Choroid plexus epithelial cell (primary cell): ENCODE measurements around the gene PDE8A.
"Not testable (repeated sequence)": the region's sequence is repeated elsewhere in the genome, so short reads cannot be mapped to it uniquely, and the experiment has no call there.

Experiments used
- DNase-seq: peaks from one replicate; pipeline ENCODE4 v3.0.0-alpha.2; 2010; ENCODE audit warnings: low read depth
- H3K4me3 ChIP-seq: 2 replicates; pipeline ENCODE4 v1.5.1; 2011; ENCODE audit warnings: low read depth, mild to moderate bottlenecking, control low read depth, low read length, moderate library complexity
- TF ChIP-seq, protein P1 (sequence below): conservative IDR thresholded peaks from 2 replicates; pipeline ENCODE4 v1.5.1; 2011; ENCODE audit warnings: low read depth, mild to moderate bottlenecking, control low read depth, inconsistent platforms, low read length, moderate library complexity

Gene PDE8A

DNA sequence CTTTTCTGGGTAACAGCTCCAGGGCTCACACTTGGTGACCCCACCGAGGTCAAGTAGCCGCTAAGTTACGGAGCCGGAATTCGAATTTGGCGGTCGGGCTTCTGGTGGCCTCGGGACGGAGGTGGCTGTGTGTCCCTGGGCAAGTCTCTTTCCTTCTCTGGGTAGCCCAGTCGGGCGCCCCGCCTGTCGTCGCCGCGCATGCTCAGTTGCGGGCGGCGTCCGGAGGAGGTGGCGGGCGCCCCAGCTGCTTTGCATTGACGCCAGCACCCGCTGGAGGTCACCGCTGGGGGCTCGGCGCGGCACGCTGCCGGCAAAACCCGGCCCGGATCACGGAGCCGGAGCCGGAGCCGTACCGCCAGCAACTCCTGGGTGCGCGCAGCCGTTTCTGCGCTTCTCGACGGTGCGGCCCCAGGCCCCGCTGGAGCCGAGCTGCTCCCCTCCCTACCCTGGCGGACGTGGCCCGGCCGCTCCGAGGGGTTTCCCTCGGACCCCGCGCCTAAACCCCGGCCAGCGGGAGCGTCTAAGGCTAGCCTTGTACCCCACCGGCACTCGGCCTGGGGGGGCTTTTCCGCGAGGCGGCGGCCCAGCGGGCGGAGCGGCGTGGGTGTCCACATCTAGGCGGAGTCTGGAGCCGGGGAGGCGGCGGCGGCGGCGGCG lies 474 bp upstream of the PDE8A start:
- H3K4me3 ChIP-seq = peak overlapping the region; percentile 82
- peak; percentile 99 for DNase-seq
- TF ChIP-seq, protein P1, sequence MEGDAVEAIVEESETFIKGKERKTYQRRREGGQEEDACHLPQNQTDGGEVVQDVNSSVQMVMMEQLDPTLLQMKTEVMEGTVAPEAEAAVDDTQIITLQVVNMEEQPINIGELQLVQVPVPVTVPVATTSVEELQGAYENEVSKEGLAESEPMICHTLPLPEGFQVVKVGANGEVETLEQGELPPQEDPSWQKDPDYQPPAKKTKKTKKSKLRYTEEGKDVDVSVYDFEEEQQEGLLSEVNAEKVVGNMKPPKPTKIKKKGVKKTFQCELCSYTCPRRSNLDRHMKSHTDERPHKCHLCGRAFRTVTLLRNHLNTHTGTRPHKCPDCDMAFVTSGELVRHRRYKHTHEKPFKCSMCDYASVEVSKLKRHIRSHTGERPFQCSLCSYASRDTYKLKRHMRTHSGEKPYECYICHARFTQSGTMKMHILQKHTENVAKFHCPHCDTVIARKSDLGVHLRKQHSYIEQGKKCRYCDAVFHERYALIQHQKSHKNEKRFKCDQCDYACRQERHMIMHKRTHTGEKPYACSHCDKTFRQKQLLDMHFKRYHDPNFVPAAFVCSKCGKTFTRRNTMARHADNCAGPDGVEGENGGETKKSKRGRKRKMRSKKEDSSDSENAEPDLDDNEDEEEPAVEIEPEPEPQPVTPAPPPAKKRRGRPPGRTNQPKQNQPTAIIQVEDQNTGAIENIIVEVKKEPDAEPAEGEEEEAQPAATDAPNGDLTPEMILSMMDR = no peak

DNA sequence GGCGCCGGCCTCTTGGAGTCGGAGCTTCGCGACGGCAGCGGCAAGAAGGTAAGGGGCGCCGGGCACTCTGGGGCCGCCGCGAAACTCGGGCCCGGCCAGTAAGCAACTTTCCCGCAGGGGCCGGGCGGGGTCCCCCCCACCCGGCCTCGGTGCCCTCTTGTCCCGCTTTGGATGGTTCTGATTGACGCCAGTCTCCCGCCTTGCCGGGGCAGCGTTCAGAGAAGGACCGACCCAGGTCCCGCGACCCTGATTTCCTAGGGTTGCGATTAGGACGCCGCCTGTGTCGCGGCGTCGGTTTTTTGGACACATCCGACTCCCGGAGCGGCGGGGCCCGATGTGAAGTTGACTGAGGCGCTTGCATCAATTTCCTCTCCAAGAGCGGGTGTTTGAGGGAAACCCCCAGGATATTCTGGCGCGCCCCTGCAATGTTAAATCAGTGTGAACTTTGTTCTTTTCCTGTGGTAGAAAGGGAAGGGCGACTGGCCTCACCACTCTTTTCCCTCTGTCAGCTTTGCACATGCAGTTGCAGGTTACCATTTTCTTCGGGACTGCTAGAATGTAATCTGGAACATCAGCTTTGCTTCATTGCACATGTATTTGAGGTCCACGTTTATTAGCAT lies 755 bp downstream of the PDE8A start:
- H3K4me3 ChIP-seq = peak overlapping the region; percentile 82
- peak; percentile 47 for DNase-seq
- TF ChIP-seq, protein P1 = no peak

DNA sequence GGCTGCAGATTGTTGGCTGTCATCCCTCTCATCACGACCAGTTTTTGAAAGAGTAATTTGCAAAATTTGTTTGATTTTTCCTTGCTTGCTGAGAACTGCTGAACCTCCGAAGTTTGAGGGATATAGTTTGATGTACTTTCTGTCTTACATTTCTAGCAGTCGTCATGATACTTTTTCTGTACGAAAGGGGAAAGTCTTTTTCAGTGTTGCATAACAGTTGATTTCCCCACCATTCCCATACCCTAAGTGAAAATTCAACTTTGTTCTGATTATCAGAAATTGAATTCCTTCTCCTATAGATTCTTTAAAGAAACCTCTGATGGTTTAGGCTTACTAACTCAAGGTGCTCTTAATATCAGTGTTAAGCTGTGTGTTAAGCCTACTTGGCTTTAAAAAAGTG lies 1.6 kb downstream of the PDE8A start:
- H3K4me3 ChIP-seq = peak overlapping the region; percentile 82
- TF ChIP-seq, protein P1 = no peak
- no peak for DNase-seq

DNA sequence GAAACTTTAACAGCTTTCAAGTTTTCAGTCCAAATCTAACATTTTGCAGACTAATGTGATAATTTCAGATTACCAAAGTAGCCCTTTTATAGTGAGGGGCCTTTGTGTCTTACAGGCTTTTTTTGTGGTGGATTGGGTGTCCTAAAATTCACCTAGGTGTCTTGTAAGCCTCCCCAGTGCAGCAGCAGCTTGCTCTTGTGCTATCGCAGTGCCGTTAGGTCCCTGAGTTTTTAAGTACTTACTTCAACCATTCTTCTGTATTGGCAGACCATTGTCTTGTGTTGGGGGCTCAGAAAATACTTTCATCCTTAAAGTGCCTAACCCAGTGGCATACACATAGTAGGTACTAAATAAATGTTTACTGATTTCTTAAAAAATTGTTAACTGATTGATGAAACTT lies 2.1 kb downstream of the PDE8A start:
- TF ChIP-seq, protein P1 = no peak
- peak; percentile 43 for DNase-seq
- H3K4me3 ChIP-seq = peak overlapping the region; percentile 82

DNA sequence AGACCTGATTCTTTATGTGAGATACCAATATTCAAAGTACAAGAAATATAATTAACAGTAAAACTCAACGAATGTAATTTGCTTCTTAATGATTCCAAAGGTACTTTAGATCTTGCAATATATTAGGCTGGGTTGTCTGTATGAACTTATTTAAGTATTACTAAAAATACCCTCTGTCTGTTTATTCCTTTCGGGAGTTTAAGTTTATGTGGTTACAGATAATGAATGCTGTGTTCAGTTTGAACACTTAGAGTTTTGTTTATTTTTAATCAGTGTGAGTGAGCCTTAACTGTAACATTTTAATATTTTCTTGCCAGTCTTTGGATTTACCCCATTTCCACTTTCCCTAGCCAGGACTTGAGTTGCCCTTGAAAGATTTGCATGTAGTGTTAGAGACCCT lies 3.5 kb downstream of the PDE8A start:
- DNase-seq = no peak
- TF ChIP-seq, protein P1 = no peak
- H3K4me3 ChIP-seq = no peak overlapping the region

DNA sequence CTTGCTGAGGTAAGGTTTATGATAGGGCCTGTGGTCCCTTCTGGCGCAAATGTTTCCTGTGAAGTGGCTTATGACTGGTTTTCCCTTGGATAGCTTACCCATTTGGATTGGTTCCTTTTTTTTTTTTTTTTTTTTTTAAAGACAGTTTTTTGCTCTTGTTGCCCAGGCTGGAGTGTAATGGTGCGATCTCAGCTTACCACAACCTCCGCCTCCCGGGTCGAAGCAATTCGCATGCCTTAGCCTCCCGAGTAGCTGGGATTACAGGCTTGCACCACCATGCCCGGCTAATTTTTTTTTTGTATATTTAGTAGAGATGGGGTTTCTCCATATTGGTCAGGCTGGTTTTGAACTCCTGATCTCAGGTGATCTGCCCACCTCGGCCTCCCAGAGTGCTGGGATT lies 5.7 kb downstream of the PDE8A start:
- H3K4me3 ChIP-seq, DNase-seq: not testable (repeated sequence)

DNA sequence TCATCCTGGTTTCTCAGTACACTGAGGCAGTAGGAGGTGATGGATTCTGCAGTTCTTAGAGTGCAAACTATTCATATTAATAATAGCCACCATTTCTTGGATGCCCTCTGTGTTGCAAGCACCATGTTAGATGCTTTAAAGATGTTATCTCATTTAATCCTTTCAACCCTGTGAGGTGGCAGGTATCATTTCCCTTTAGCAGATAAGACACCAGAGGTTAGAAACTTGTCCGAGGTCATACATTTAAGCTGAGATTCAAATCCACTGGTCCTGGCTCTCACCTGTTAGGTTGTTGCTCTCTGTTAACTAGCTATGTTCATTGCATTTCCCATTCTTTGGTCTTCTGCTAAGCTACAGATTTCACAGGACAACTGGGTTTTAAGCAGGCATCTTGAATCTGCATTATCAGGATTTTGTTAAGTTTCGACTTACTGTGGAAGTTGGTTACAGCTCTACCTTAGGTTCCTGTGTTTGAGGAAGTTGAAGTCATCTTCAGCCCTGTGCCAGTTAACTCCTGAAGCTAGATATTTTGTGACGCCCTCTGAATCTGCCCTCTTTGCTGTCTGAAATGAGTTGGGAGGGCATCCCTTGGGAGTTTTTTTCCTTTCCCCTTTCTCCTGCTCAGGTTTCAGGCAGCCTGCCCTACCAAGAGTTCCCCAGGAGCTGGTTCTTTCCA lies 6.4 kb downstream of the PDE8A start:
- no peak for DNase-seq
- TF ChIP-seq, protein P1 = no peak
- H3K4me3 ChIP-seq = no peak overlapping the region
